ENCODE data around the gene NOVA2.

The NOVA2 gene

DNA sequence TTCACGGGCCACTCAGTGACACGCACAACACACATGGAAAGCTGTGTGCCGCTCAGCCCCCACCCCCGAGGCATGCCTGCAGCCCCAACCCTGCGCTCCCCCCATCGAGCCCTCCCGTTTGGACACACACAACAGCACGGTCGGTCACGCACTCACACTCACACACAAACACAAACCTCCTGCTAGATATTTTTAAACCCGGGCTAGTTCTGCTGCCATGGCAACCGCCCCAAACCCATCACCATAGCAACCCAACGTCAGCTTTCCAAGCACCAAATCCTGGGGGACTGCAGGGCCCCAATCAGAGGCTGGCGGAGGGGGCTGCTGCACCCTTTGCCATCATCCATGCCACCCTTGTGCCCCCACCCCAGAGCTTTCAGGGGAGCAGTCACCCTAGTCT, 2.5 kb upstream of the NOVA2 start:
- no peak overlapping the region for H3K18ac ChIP-seq (ENCODE audit: low read length)
- H3K9me3 ChIP-seq (ENCODE audit: insufficient read depth, low read depth, low read length): peaks cover 6% of the 10 kb centered on the region
- no peak overlapping the region for H2BK120ac ChIP-seq (ENCODE audit: insufficient read depth, low read length, poor library complexity)
- no peak overlapping the region for H3K14ac ChIP-seq (ENCODE audit: low read length)
- H3K4me3 ChIP-seq (ENCODE audit: low read depth, low read length): no peak overlapping the region
- no peak for DNase-seq
- no peaks in the 10 kb centered on the region for H3K36me3 ChIP-seq (ENCODE audit: control insufficient read depth in 1 of 2, insufficient read depth in 2 of 2, low read length in 2 of 2)
- no peak overlapping the region for H3K4me2 ChIP-seq (ENCODE audit: low read length)
- no peaks in the 10 kb centered on the region for H3K4me1 ChIP-seq (ENCODE audit: control insufficient read depth in 1 of 2, insufficient read depth in 2 of 2, low read length in 2 of 2)
- H3K27me3 ChIP-seq (ENCODE audit: insufficient read depth, low read length): peaks cover 21% of the 10 kb centered on the region
- H2AFZ ChIP-seq (ENCODE audit: insufficient read depth, low read length, poor library complexity): no peak overlapping the region
- no peak overlapping the region for H3K23ac ChIP-seq (ENCODE audit: low read length)
- no peaks in the 10 kb centered on the region for H3K79me2 ChIP-seq (ENCODE audit: control insufficient read depth, insufficient read depth, low read length, poor library complexity)
- H2AK5ac ChIP-seq (ENCODE audit: low read length): no peak overlapping the region
- H3K27ac ChIP-seq (ENCODE audit: low read depth, low read length): no peak overlapping the region
- no peak overlapping the region for H2BK12ac ChIP-seq (ENCODE audit: low read length)
- no peak overlapping the region for H4K8ac ChIP-seq (ENCODE audit: low read depth, low read length)
- WGBS (ENCODE audit: extremely low coverage, insufficient coverage, insufficient read length): no CpG with 5 or more reads among the region's 14 CpGs
- H4K91ac ChIP-seq (ENCODE audit: low read depth, low read length): no peak overlapping the region
- no peaks in the 10 kb centered on the region for H3K79me1 ChIP-seq (ENCODE audit: low read length)
- H3K9ac ChIP-seq (ENCODE audit: low read length): no peak overlapping the region
- no peak overlapping the region for H4K12ac ChIP-seq (ENCODE audit: low read depth, low read length)
- H3K4ac ChIP-seq (ENCODE audit: low read depth, low read length): no peak overlapping the region
- no peak overlapping the region for H2BK5ac ChIP-seq (ENCODE audit: low read depth, low read length, poor library complexity)

DNA sequence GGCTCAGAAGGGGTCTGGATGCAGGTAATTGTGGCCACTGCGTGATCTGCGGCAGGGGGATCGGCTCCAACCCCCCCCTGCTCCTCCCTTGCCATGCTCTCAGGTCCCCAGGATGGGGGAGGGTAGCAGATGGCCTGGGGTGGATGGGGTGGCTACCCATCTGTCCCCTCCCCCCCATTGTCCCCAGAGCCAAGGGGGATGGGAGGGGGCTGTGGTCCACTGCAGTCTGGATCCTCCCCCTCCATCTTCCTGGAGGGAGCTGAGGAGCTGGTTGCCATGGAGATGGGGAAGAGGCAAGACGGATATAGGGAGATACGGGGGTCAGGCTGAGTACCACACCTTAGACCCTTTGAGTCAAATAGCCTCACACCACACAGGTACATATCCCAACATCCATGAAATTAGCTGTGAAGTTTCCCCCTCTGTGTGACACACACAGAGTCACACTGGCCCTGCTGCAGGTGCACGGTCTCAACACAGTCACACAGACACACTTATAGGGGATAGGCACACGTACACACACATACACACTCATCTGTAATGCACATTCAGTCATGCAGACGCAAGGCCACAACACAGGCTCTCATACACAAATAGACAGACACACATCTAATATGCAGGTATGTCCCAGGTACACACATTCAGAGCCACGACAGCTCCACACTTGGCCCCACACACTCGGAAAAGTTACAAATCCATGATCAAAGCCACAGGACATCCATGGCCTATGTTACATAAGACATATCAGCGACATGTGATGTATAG, 1.8 kb upstream of the NOVA2 start:
- no peak overlapping the region for H4K12ac ChIP-seq (ENCODE audit: low read depth, low read length)
- H3K9me3 ChIP-seq (ENCODE audit: insufficient read depth, low read depth, low read length): peaks cover 6% of the 10 kb centered on the region
- H2BK120ac ChIP-seq (ENCODE audit: insufficient read depth, low read length, poor library complexity): no peak overlapping the region
- H3K4me1 ChIP-seq (ENCODE audit: control insufficient read depth in 1 of 2, insufficient read depth in 2 of 2, low read length in 2 of 2): no peaks in the 10 kb centered on the region
- WGBS (ENCODE audit: extremely low coverage, insufficient coverage, insufficient read length): no CpG with 5 or more reads among the region's 11 CpGs
- H3K27ac ChIP-seq (ENCODE audit: low read depth, low read length): no peak overlapping the region
- no peak overlapping the region for H3K4ac ChIP-seq (ENCODE audit: low read depth, low read length)
- no peak overlapping the region for H3K23ac ChIP-seq (ENCODE audit: low read length)
- peaks cover 21% of the 10 kb centered on the region for H3K27me3 ChIP-seq (ENCODE audit: insufficient read depth, low read length)
- no peak overlapping the region for H2BK5ac ChIP-seq (ENCODE audit: low read depth, low read length, poor library complexity)
- no peaks in the 10 kb centered on the region for H3K79me1 ChIP-seq (ENCODE audit: low read length)
- no peak overlapping the region for H2BK12ac ChIP-seq (ENCODE audit: low read length)
- H3K4me3 ChIP-seq (ENCODE audit: low read depth, low read length): no peak overlapping the region
- H3K9ac ChIP-seq (ENCODE audit: low read length): no peak overlapping the region
- H3K36me3 ChIP-seq (ENCODE audit: control insufficient read depth in 1 of 2, insufficient read depth in 2 of 2, low read length in 2 of 2): no peaks in the 10 kb centered on the region
- no peak for DNase-seq
- H3K79me2 ChIP-seq (ENCODE audit: control insufficient read depth, insufficient read depth, low read length, poor library complexity): no peaks in the 10 kb centered on the region
- H3K18ac ChIP-seq (ENCODE audit: low read length): no peak overlapping the region
- no peak overlapping the region for H2AFZ ChIP-seq (ENCODE audit: insufficient read depth, low read length, poor library complexity)
- H3K14ac ChIP-seq (ENCODE audit: low read length): no peak overlapping the region
- H4K8ac ChIP-seq (ENCODE audit: low read depth, low read length): no peak overlapping the region
- no peak overlapping the region for H4K91ac ChIP-seq (ENCODE audit: low read depth, low read length)
- H2AK5ac ChIP-seq (ENCODE audit: low read length): no peak overlapping the region
- H3K4me2 ChIP-seq (ENCODE audit: low read length): no peak overlapping the region

DNA sequence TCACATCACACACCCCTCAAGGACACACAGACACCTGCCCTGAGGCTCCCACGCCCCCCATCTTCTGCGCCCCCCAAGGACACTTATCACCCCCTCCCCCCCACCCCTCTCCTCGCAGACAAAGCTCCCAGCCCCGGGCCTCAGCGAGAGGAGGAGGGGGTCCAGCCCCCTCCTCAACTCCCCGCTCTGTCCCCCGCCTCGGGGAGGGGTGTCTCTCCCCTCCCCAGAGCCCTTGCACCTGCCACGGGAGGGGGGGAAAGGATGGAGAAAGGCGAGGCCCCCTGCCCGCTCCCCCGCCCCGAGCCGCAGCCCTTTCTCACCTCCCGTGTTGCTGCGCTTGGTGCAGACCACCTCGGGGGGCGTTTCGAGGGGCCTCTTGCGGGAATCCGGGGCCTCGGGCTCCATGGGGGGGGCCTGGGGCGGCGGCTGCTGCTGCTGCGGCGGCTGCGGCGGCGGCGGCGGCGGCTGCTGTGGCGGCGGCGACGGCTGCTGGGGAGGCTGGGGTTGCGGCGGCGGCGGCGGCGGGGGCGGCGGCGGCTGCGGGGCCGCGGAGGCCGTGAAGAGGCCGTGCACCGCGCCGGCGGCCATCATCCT, 621 bp downstream of the NOVA2 start:
- no peak overlapping the region for H3K14ac ChIP-seq (ENCODE audit: low read length)
- no CpG with 5 or more reads among the region's 54 CpGs for WGBS (ENCODE audit: extremely low coverage, insufficient coverage, insufficient read length)
- H4K12ac ChIP-seq (ENCODE audit: low read depth, low read length): no peak overlapping the region
- H3K27ac ChIP-seq (ENCODE audit: low read depth, low read length): no peak overlapping the region
- no peak overlapping the region for H2BK120ac ChIP-seq (ENCODE audit: insufficient read depth, low read length, poor library complexity)
- H4K91ac ChIP-seq (ENCODE audit: low read depth, low read length): no peak overlapping the region
- H3K9me3 ChIP-seq (ENCODE audit: insufficient read depth, low read depth, low read length): peaks cover 7% of the 10 kb centered on the region
- no peak overlapping the region for H3K4me3 ChIP-seq (ENCODE audit: low read depth, low read length)
- no peaks in the 10 kb centered on the region for H3K4me1 ChIP-seq (ENCODE audit: control insufficient read depth in 1 of 2, insufficient read depth in 2 of 2, low read length in 2 of 2)
- no peaks in the 10 kb centered on the region for H3K36me3 ChIP-seq (ENCODE audit: control insufficient read depth in 1 of 2, insufficient read depth in 2 of 2, low read length in 2 of 2)
- no peak overlapping the region for H3K18ac ChIP-seq (ENCODE audit: low read length)
- H3K9ac ChIP-seq (ENCODE audit: low read length): no peak overlapping the region
- DNase-seq: no peak
- no peaks in the 10 kb centered on the region for H3K79me1 ChIP-seq (ENCODE audit: low read length)
- H3K79me2 ChIP-seq (ENCODE audit: control insufficient read depth, insufficient read depth, low read length, poor library complexity): no peaks in the 10 kb centered on the region
- peaks cover 21% of the 10 kb centered on the region for H3K27me3 ChIP-seq (ENCODE audit: insufficient read depth, low read length)
- H2BK12ac ChIP-seq (ENCODE audit: low read length): no peak overlapping the region
- H3K4ac ChIP-seq (ENCODE audit: low read depth, low read length): no peak overlapping the region
- no peak overlapping the region for H2AFZ ChIP-seq (ENCODE audit: insufficient read depth, low read length, poor library complexity)
- H3K4me2 ChIP-seq (ENCODE audit: low read length): no peak overlapping the region
- H2AK5ac ChIP-seq (ENCODE audit: low read length): no peak overlapping the region
- H3K23ac ChIP-seq (ENCODE audit: low read length): no peak overlapping the region
- H2BK5ac ChIP-seq (ENCODE audit: low read depth, low read length, poor library complexity): no peak overlapping the region
- no peak overlapping the region for H4K8ac ChIP-seq (ENCODE audit: low read depth, low read length)

DNA sequence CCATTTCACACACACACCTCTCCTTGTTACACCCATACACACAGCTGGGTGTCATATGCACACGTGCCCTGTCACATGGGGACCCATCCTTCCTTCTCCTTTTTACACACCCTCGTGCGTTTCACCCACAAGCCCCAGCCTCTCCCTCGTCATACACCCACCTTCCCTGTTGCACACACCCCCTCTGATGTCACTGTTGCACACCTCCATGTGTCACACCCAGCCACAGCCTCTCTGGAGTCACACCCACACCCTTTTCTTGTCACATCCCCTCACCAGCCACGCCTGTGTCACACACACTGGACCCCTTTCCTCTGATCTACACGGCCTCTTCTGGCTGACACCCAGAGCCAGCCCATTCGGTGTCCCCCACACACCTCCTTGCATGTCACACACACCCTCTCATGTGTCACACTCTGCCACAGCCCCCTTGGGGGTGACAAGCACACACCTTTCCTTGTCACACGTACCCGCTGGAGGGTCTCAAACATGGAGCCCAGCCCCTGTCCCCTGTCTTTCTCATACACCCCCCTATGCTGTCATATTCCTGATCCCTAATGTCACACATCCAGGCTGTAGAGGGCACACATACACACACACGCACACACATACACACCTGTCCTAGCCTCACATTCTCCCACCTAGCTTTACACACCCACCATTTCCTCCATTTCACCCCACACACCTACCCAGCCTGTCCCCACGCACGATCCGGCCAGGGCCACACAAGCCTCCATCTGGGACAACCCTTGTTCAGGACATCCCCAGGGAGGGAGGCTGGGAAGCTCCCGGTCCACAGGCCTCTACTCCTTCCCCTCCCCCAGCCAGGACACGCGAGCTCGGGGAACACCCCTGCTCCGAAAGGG, 1.4 kb downstream of the NOVA2 start:
- Histone ChIP-seq H2AK5ac (ENCODE audit: low read length) (no peak overlapping the region), H3K27me3 (ENCODE audit: insufficient read depth, low read length) (peaks cover 21% of the 10 kb centered on the region), H3K23ac (ENCODE audit: low read length) (no peak overlapping the region)

More for the DNA sequence above, 1.4 kb downstream of the NOVA2 start:
- Histone ChIP-seq H3K18ac (ENCODE audit: low read length) (no peak overlapping the region), H3K4me2 (ENCODE audit: low read length) (no peak overlapping the region), H2BK5ac (ENCODE audit: low read depth, low read length, poor library complexity) (no peak overlapping the region), H3K79me1 (ENCODE audit: low read length) (no peaks in the 10 kb centered on the region), H3K14ac (ENCODE audit: low read length) (no peak overlapping the region), H3K9me3 (ENCODE audit: insufficient read depth, low read depth, low read length) (peaks cover 7% of the 10 kb centered on the region), H2AFZ (ENCODE audit: insufficient read depth, low read length, poor library complexity) (no peak overlapping the region), H4K8ac (ENCODE audit: low read depth, low read length) (no peak overlapping the region), H3K27ac (ENCODE audit: low read depth, low read length) (no peak overlapping the region), H4K12ac (ENCODE audit: low read depth, low read length) (no peak overlapping the region), H3K36me3 (ENCODE audit: control insufficient read depth in 1 of 2, insufficient read depth in 2 of 2, low read length in 2 of 2) (no peaks in the 10 kb centered on the region), H3K79me2 (ENCODE audit: control insufficient read depth, insufficient read depth, low read length, poor library complexity) (no peaks in the 10 kb centered on the region), H3K4ac (ENCODE audit: low read depth, low read length) (no peak overlapping the region), H3K4me1 (ENCODE audit: control insufficient read depth in 1 of 2, insufficient read depth in 2 of 2, low read length in 2 of 2) (no peaks in the 10 kb centered on the region), H4K91ac (ENCODE audit: low read depth, low read length) (no peak overlapping the region), H2BK12ac (ENCODE audit: low read length) (no peak overlapping the region), H3K9ac (ENCODE audit: low read length) (no peak overlapping the region), H2BK120ac (ENCODE audit: insufficient read depth, low read length, poor library complexity) (no peak overlapping the region), H3K4me3 (ENCODE audit: low read depth, low read length) (no peak overlapping the region)
- no peak for DNase-seq
- WGBS (ENCODE audit: extremely low coverage, insufficient coverage, insufficient read length): no CpG with 5 or more reads among the region's 18 CpGs
